NCI-H226 (cell line): ENCODE data around the gene ATF7.
"Not testable (repeated sequence)": the region's sequence is repeated elsewhere in the genome, so short reads cannot be mapped to it uniquely, and the experiment has no call there.

Source experiments
- DNase-seq: peaks from one replicate; pipeline ENCODE4 v3.0.0-alpha.2; 2015

Gene ATF7

DNA sequence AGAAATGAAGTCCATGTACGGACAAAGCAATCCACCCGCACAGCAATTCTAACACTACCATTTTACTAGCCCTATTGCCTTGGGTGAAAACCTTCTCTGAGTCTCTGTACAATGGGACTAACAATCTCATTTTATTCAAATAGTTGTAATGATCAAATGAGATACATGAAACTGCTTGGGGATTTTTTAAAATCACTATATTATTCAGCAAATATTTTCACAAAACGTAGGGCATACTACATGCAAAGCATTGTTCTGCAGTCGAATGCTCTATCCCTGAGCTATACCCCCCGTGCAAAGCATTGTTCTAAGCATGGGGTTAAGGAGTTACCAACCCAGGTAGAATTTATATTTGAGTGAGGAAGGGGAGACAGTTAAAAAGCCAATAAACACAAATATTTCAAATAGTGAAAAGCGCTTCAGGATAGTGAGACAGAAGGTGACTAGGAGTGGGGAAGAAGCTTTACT lies 554 bp upstream of the ATF7 start:
- no peak for DNase-seq

DNA sequence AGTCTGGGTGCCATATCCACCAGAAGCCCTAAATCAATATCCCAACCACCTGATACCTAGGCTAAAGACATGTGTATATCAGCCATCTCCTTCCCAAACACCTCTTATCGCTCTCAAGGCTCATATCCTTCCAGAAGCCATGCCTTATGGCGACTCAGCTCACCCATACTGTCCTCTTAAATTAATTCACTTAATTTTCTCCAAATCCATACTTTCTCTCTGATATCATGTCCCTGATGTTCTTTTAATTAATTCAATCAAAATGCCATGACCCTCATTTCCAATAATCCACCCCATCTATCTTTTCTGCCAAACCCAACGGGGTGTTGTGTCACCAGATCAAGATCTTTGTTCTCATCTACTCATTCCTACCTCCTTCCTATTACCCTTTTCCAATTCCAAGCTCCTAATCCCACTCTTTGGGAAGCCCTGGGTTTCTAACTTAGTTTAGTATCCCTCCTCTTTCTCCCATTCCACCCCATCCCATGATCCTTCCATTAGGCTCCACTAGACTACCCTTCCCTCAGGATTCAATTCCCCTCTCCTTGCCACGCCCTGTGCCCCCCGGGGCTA lies 723 bp downstream of the ATF7 start:
- DNase-seq: no peak

DNA sequence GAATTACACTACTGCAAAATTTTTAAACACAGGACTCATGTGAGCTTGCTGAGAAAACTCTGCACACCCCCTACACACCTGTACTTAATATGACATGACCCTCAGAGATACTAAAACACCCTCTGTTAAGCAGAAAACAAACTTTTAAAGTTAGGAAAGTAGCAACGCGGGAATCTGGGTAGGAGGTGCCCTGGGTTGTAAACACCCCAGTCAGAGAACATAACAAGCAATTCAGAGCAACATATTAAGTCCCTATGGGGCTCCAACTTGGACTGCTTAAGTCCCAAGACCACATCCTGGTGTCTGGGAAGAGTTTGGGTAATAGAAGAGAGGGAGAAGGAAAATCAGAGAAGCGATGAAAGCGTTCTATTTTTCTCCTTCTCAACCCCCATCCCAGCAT lies 1.2 kb downstream of the ATF7 start:
- no peak for DNase-seq

DNA sequence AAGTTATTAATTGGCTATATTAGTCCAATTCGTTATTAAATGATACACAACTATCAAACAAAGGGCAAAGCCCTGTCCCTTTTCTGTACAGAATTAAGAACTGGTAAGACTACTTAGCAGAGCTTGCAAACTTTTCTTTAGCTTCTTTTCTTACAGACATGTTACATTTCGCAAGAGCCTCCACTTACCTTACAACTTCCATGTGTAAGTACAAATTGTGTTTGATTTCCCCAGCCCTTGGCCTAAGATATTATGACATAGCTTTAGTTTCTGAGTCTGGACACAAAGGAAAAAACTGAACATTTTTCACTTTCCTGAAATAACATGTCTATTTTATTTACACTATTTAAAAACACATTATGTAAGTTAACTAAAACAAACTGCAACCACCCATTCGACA lies 1.7 kb downstream of the ATF7 start:
- DNase-seq: no peak

DNA sequence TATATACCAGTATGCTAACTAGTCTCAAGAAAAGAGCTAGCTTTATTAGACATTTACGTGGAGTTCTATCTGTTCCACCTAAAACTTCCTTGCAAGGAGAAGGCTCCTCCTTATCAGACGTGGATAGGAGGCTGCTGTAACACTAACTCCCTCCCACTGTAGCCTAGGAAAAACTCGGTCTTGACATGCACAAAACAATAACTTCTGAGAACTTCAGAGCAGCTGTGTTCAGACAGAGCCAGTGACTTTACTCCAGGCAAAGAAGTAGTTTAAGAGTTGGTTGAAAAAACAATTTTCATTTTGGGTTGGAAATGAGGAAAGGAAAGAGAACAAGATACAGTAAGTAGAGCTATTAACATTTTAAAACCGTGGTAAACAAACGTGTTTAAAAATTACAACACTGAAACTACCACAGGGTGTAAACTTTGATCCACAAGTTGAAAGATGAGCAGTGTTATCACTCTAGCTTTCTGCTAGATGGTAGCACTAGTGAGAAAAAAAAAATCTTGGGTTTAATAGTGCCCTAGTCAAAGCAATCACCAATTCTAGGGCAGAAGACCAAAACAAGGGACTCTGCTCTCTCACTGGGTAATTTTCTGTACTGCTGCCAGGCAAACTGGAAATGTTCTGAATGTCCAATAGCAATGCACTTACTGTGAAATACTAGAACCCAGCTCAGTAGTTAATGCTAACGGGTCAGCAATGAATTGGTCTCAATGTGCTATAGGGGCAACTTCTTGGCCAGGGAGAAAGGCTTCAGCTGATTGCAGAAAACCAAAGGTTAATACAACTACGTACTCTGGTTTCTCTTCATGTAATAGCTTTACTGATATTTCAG lies 2.4 kb downstream of the ATF7 start:
- DNase-seq: no peak

DNA sequence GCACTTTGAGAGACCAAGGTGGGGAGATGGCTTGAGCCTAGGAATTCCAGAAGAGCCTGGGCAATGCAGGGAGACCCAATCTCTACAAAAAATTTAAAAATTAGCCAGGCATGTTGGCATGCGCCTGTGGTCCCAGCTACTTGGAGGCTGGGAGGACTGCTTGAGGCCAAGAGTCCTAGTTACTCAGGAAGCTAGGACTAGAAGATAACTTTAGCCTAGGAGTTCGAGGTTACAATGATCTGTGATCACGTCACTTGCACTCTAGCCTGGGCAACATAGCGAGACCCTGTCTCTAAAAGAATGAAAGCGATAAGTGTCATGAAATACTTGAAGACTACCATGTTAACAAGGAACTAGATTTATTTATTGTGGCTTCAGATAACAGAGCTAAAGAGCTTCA lies 3.5 kb downstream of the ATF7 start:
- DNase-seq: no peak

DNA sequence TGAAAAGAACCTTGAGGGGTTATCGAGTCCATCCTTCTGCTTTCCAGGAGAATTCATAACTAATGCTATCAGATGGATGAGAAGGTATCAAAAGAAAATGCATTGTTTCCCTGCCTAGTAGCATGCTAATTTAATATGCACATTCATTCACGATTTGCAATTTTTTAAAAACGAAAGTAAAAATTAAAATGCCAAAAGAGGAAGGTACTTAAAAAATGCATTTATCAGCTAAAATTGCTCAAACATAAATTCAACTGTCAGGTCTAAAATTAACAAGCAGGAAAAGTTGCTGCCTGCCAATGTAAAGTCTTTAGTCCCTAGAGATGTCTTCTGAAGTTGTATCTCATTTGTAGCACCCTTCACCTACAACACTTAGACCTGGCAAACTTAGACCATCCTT lies 7.9 kb downstream of the ATF7 start:
- no peak for DNase-seq

DNA sequence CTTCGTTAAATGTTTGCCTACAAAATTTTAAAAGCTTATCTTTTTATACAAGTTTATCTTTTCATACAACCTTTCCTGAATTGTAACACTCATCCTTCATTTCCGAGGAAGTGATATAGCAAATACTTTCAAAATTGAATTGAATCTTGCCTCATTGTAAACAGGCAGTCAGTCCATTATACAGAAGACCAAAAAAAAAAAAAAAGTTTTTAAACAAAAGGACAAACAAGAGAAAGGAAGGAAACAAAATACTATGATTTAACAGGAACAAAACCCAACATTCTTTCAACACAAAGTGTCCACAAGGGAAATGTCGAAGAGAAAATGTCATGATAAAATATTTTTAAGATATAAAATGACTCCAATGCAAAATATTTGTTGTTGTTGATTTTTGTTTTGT lies 8.5 kb downstream of the ATF7 start:
- no peak for DNase-seq

DNA sequence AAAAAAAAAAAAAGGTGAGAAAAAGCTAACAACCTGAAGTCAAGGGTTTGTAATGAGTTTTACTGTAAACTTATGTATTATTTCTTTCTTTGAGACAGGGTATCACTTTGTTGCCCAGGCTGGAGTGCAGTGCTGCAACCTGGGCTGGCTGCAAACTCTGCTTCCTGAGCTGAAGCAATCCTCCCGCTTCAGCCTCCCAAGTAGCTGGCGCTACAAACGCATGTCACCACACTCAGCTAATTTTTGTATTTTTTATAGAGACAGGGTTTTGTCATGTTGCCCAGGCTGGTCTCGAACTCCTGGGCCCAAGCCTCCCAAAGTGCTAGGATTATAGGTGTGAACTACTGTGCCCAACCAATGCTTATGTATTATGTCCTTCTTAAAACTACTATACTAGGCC lies 9.2 kb downstream of the ATF7 start:
- no peak for DNase-seq

DNA sequence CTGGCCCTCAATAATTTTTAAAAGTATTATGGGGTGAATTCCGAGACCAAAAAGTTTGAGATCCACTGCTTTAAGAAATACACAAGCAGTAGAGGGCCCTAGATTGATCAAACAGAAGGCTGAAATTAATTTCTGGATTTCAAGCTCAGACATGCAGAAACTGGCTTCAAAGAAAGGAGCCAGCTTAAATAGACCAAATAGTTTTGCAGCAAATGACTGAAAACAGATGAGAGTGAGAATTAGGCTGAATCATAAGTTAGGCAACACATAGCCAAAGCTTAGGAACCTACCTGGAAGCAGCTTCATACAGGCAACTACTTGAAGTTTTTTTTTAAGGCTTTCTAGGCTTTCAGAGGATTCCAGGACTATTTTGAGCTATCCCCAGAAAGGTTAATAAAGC lies 12.4 kb downstream of the ATF7 start:
- DNase-seq: no peak

DNA sequence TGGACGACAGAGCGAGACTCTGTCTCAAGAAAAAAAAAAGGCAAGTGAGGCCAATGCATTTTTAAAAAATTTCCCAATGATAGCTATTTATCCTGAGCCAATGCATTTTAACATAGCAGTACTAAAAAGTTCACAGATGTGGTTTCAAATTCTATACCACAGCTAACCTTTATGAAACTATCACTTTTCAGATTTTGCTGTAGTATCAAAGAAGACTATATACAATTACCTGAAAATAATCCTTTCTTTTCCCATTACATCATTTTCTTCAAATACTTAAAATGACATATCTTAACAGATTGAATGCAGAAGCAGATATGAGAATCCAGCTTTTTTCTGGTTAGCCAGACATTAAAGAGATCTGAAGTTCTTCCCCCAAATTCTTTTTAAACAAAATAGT lies 13.2 kb downstream of the ATF7 start:
- DNase-seq: no peak

DNA sequence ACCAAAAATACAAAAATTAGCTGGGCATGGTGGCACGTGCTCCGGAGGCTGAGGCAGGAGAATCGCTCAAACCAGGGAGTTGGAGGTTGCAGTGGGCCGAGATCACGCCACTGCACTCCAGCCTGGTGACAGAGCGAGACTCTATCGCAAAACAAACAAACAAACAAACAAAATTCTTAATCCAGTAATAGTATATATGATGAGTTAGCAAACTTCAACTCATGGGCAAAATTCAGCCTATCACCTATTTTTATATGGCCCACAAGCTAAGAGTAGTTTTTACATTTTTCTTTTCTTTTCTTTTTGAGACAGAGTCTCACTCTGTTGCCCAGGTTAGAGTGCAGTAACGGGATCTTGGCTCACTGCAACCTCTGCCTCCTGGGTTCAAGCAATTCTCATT lies 14.9 kb downstream of the ATF7 start:
- DNase-seq: no peak

DNA sequence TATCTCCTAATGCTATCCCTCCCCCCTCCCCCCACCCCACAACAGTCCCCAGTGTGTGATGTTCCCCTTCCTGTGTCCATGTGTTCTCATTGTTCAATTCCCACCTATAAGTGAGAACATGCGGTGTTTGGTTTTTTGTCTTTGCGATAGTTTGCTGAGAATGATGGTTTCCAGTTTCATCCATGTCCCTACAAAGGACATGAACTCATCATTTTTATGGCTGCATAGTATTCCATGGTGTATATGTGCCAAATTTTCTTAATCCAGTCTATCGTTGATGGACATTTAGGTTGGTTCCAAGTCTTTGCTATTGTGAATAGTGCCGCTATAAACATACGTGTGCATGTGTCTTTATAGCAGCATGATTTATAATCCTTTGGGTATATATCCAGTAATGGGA lies 19.5 kb downstream of the ATF7 start:
- DNase-seq: not testable (repeated sequence)

DNA sequence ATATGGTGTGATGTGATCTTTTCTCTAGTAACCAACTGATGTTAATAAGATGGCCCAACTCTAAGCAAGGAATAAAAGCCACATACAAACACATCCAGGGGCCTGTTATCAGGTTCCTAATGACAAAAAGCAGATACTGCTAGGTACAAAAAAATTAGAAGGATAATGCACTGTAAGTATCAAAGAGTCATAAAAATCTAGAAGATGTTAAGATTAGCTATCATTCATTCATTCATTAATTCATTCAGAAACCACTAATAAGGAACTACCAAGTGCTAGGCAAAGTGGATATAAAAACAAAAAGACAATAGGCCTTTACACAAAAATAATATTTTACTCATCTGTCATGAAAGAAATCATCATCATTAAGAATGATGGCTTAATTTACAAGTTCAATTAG lies 21.6 kb downstream of the ATF7 start:
- DNase-seq: no peak

DNA sequence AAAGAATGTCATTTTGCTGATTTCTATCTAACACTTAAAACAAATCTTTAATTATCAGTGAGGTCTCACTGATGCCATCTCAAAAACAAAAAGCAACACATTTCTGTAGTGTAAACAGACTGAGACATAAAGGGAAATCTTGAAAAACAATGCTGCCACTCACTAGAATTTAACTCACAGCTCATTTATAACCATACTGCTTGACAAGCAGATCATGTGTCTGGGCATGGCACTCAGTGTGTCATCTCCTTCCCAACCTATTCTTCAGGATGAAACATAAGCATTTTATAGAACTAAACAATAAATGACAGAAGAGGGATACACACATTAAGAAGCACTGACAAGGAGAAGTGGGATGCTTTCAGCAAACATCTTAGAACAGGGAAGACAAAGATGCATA lies 22.4 kb downstream of the ATF7 start:
- DNase-seq: no peak

DNA sequence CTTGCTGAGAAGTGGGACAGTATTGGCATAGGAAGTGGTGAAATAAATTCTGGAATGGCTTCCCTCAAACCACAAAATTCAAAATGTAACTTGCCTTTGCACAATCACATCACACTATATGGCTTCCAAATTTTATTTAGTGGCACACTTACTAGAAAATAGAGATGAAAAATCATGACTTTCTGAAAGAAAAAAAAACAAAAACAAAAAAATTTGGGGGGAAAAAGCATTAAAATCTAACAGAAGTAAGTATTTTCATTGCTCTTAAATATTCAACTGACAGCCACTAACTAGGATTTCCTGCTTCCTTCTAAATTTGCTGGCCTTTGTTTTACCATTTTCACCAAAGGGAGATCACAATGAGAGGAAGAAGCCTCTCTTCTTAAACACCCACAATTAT lies 23.0 kb downstream of the ATF7 start:
- DNase-seq: no peak

DNA sequence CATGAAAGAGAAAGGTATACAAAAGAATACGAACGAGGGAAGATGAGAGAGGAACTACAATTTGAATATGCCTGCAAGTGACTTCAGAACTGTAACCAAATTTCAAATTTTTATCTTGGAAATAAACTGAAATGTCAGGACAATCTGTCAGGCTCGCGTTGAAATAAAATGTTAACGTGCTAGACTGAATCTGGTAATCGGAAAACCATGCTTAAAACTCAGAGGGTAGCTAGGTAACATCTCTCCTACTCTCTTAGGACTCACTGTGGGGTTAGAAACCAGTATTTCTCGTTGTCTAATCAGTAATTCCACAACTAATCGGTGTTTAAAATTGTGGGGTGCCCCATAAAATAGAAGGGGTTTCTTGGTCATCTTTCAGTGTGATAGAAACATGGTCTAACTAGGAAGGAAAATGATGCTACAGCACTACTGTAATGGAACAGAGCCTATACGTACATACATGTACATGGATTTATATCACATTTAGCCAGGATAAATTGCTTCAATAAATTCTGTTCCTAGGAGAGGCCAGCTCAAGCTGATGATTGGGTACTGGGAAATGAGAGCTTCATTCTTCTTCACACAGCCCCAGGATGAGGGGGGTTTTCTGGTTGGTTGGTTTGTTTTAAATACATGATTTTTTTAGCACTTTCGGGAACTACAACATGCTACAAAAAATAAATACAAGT lies 23.9 kb downstream of the ATF7 start:
- no peak for DNase-seq

DNA sequence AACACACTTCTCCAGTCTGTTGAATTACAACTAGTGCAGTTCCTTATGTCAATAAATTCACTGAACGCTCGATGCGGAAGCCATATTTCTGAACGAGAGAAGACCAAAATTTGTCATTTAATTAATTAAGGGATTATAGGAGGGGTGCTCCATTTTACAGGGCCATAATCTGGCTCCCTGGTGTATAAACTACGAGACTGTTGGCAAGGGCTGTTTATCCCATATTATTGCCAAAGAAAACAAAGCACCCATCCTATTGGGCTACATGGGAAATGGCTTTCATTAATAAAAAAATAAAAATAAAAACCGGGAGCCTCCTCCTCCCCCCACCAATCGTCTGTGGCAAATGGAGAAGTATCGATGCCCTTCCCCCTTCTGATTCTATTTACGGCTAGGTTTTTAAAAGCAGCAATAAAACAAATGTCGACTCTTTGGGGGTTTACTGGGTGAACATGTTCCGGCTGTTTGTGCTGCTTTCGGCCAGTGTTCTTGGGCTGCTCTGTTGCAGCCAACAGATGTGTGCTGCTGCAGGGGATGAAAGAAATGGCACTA lies 24.8 kb downstream of the ATF7 start:
- no peak for DNase-seq

DNA sequence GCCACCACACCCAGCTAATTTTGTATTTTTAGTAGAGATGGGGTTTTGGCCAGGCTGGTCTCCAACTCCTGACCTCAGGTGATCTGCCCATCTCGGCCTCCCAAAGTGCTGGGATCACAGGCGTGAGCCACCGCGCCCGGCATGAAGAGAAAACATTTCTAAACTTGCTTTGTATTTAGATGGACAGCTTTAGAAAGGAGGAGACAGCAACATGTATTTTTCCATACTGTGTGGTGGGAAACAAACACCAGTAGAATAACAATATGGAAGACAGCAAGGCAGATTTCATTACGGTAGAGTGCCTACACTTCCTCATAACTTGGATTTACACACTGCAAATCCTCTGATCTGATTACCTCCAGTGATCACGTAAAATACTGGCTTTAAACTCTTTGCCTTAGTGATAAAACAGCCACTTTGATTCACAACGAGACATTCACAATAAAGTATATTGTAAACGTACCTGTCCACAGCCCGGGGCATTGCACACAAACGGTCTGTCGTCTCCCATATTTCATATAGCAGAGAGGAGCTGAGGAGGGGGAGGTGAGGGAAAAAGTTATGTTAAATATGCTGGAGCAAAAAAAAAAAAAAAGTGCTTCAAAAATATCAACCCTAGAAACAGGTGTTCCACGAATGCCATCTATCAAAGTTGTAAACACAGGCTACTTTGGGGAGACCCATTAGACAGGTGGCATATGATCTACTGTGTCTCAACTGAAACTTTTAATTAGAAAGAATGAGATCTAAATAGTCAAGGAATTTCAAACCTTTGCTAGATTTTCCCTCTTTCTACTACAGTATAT lies 25.5 kb downstream of the ATF7 start:
- DNase-seq: no peak

DNA sequence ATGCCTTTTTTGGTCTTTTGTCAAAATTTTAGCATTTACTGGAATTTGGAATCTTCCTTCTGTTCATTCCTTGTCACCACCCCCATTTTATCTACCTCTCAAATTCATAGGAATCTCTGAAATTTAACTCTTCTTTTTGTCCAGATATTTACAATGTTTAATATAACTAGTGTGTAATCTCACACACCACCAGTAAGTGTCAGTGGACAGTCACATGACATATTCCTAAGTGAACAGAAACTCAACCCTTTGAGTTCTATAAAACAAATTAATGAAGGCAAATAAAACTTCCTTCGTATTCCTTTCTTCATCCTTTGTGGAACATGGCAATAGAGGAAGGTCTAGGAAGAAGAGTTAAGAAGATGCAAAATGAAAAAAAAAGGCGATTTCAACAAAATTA lies 26.6 kb downstream of the ATF7 start:
- DNase-seq: no peak

DNA sequence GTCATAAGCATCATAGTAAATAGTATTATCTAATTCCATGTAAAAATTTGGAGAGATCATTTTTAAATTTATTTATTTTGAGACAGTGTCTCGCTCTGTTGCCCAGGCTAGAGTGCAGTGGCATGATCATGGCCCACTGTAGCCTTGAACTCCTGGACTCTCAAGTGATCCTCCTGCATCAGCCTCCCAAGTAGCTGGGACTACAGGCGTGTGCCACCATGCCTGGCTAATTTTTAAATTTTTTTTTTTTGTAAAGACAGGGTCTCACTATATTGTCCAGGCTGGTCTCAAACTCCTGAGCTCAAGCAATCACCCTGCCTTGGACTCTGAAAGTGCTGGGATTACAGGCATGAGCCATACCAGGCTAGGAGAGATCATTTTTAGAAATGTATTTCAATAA lies 27.2 kb downstream of the ATF7 start:
- DNase-seq: not testable (repeated sequence)

DNA sequence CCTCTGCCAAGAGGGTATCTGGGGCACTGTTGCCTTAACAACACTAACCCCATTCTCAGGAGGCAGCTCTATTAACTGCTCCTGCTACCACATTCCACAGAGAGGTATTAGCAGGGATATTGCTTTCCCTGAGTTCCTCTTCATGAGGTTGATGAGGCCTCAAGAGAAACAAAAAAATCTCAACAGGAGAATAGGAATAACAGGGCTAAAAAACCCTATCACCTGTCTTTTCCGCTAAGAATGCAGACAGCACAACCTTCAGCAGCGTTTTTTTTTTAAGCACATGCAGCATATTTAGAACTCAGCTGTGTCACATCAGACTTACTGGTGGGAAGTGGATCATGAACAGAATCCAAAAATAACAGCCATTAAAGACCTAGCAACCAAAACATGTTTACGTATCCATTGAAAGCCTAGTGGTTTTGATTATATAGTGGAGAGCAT lies 29.2 kb downstream of the ATF7 start:
- DNase-seq: no peak
